KOPT-K1 (cell line): ENCODE data around the gene PGGT1B.

Experiments used
- H3K27ac ChIP-seq: fragments of 200-600 bp; sonication (generic); 2 replicates; pipeline ENCODE4 v1.5.1; 2016; ENCODE audit warnings: antibody characterized with exemption, mild to moderate bottlenecking, low read depth, low read length; ENCODE audit not compliant: poor library complexity, severe bottlenecking
- H3K36me3 ChIP-seq: fragments of 200-600 bp; sonication (generic); 2 replicates; pipeline ENCODE4 v1.5.1; 2017; ENCODE audit warnings: antibody characterized with exemption, mild to moderate bottlenecking, low read length, moderate library complexity; ENCODE audit not compliant: insufficient read depth
- H3K9me3 ChIP-seq: fragments of 200-600 bp; sonication (generic); 2 replicates; pipeline ENCODE4 v1.5.1; 2017; ENCODE audit warnings: antibody characterized with exemption, low read length, mild to moderate bottlenecking; ENCODE audit not compliant: insufficient read depth, poor library complexity, severe bottlenecking

The PGGT1B gene

DNA sequence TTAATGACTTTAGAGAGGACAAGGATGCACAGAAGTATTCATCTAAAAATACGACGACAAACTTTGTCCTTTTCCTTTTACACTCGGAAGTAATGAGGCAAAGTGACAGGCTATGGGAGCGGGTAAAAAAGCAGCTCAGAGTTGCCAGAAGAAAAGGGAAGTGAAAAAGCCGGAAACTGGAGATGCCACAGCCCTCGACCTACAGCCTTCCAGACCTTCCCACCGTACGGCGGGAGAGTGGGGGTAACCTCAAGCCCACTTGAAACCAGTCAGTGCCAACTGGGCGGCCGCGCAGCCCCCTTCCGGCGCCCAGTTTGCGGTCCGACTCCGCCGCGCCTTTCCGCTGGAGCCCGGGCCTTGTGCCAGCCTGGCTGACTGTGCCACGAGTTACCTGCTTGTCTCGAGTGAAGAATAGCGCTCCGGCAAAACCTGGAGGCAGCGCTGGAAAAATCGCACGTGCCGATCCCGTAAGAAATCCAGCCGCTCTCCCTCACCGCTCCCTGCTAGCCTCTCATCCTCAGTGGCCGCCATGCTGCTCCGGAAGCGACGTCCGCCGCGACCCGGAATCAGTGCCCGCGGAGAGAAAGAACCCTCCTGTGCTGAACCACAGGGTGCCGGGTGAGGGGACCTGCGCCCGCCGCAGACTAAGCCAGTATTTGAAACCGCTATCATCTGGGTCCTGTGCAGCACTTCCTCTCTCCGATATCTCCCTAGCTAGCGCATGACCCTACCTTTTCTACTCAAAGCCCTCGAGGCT is at the start of gene PGGT1B:
Gene PGGT1B (minus strand): TSS at position 557 of the 757 bp plus-strand sequence. CDS start 26 bp downstream, at position 531.
- peaks cover under 1% of the 10 kb centered on the region; the same call in 1 of the 2 replicates for H3K36me3 ChIP-seq
- peak within 1 kb of the TSS; percentile 82 for H3K27ac ChIP-seq
- no peaks in the 10 kb centered on the region for H3K9me3 ChIP-seq

DNA sequence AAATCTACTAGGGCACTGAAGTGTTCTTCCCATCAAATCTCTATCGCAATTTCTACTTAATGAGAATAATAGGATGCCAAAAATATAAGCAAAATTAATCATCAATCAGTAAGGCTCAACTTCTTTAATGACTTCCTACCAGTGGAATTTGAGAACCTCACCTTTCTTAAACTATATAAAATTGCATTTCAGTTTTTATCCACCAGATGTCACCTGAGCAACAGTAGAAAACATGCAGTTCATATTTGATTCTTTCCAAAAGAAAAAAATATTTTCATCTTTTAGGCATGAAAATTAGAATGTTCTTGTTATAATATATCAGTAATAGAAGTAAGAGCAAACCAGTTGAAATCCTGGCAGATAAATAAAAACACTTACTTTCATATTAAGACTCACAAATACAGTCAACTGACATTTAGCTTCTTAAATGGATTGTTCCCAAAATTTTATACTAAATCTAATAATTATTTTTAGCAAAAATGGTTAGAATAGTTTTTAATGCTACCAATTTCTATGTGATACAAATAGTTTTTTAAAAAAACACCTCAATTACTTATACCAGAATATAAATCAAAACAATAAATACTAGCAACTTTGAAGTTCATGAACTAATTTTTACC is 47.2 kb upstream of the PGGT1B start:
- no peak overlapping the region for H3K27ac ChIP-seq
- no peaks in the 10 kb centered on the region for H3K9me3 ChIP-seq
- no peaks in the 10 kb centered on the region for H3K36me3 ChIP-seq

DNA sequence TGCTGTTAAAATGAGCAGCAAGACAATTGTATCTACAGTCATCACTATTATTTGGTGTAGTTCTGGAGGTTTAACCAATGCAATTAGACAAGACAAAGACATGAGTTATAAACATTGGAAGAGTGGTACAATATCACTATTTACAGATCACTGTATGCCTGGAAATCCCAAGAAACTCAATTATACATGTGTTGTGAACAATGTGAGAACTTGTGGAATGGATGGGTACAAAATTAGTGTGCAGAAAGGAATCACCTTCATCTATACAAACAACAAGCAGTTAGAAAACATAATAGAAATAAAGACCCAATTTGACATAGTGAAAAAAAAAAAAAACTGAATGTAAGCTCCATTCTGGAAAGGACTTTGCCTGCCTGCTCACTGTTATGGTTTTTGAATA is 46.1 kb upstream of the PGGT1B start:
- Histone ChIP-seq H3K36me3 (no peaks in the 10 kb centered on the region), H3K9me3 (no peaks in the 10 kb centered on the region), H3K27ac (no peak overlapping the region)

DNA sequence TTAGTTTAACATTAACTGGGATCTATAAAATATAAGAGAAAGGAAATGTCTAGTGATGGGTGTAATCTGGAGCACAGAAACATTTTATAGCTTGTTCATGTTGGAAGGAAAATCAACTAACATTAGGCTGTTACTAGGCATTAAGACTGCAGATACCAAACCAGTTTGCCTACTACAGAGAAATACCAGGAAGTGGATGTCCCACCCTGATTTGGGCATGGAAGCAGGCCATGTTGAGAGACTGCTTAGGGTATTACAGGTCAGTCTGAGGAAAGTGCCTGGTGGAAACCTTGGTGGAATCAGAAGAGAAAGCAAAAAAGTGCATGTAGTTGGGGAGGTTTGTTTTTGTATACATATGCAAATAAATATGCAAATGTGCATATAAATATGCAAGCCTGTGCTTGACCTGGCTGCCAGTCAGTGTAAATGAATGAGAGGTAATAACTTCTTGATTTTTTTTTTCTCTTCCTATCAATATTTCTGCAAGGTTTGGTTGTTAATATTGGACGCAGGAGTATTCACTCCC is 43.4 kb upstream of the PGGT1B start:
- no peaks in the 10 kb centered on the region for H3K9me3 ChIP-seq
- H3K27ac ChIP-seq, result no peak overlapping the region
- no peaks in the 10 kb centered on the region for H3K36me3 ChIP-seq

DNA sequence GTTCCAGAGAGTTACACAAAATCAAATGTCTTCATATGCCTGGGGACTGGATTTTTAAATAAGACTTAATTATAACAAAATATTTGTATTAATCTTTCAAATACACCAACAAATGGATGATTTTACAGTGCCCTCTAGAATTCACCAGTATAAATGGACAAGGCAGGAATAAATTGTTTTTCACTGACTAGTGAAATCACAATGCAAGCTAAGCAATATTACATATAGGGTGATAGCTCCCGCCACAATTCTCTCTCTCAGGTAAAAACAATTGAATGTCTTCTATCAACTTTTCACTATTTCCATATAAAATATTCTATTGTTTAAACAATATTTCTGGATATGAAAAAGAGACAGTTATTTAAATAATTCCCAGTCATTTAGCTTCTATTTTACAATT is 41.8 kb upstream of the PGGT1B start:
- Histone ChIP-seq H3K36me3 (no peaks in the 10 kb centered on the region), H3K27ac (no peak overlapping the region), H3K9me3 (no peaks in the 10 kb centered on the region)

DNA sequence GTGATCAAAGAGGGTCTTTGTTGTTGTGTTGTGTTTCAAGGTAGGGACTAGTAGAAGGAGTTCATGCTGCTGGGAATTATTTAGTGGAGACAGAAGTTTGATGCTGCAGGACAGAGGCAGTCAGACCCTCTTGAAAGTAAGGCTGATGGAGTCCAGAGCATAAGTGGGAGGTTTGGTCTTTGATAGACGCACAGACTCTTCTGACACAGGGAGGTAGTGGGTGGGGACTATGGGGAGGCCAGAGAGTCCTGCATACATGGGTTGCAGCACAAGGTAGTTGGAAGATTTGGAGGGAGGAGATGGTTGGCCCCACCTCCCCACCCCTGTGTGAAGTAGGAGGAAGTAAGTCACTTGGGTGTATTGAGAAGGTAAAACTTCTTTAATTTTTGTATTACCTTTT is 36.1 kb upstream of the PGGT1B start:
- no peak overlapping the region for H3K27ac ChIP-seq
- no peaks in the 10 kb centered on the region for H3K36me3 ChIP-seq
- H3K9me3 ChIP-seq, result no peaks in the 10 kb centered on the region

DNA sequence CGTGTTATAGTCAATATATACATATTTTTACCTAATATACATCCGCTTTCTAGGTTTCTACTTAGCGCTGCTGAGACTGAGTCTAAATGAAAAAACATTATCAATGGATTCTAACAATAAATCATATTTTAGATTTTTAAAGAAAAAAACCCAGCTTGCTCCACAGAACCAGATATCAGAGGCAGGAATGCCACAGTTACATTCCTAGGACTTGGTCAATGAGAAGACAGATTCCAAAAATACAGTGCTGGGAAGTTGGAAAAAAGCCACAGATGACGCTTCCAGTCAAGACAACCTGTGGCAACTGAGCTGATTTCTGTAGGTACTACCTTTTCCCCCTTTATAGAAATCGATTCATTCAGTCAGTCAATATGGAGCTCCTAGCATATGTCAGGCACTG is 34.4 kb upstream of the PGGT1B start:
- peaks cover 10% of the 10 kb centered on the region for H3K9me3 ChIP-seq
- no peaks in the 10 kb centered on the region for H3K36me3 ChIP-seq
- no peak overlapping the region for H3K27ac ChIP-seq

DNA sequence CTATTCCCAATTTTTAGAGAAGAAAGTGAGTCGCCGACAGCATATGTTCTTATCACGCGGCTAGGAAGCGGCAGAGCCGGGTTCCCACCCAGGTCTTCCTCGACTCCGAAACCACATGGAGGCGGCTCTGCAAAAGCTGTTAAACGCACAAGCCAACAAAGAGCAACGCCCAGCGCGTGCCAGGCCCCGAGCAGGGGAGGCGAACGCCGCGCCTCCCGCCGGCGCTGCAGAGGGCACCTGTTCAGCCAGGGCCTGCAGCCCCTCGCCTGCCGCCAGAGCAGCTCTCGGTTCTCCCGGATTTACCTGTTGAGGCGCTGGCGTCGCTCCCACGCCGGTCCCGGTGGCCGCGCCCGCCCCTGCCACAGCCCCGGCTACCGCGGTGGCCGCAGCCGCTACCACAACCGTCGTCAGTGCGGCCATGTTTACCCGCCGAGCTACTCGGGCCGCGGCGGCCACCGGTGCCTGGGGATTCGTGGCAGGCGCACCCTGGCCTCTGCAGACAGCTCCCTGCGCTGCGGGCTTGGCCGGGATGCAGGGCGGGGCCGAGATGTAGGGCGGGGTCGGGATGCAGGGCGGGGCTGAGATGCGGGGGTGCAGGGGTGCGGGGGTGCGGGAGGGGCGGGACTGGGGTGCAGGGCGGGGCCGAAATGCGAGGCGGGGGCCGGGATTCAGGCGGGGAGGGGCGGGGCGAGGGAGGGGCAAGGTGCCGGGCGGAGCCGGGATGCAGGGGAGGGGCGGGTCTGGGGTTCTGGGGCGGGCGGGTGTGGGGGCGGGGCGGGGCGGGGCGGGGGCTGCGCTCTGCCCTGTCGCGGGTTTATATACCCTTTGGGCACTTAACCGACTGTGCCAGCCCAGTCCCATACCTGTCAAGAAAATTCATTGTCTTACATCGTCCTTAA is 33.7 kb upstream of the PGGT1B start, which contains the start of gene CCDC112:
Gene CCDC112 (minus strand): TSS at position 531 of the 899 bp plus-strand sequence. CDS start 111 bp downstream, at position 420.
- H3K9me3 ChIP-seq, result peaks cover 13% of the 10 kb centered on the region
- peak within 1 kb of the TSS; percentile 63 for H3K27ac ChIP-seq
- H3K36me3 ChIP-seq, result no peaks in the 10 kb centered on the region

DNA sequence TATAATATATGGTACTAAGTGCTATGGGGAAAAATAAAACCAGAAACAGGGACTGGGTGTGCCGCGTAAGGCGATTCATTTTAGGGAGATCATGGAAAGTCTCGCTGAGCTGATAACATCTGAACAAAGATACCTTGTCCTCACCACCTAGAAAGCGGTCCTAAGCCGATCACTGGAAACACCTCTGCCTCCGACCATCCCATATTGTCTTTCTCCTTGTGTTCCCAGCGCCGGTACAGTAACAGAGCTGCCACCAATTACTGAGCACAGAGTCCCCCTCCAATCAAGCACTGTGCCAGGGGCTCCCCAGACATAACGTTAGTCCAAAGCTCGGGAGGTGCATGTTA is 33.1 kb upstream of the PGGT1B start:
- Histone ChIP-seq H3K36me3 (no peaks in the 10 kb centered on the region), H3K9me3 (peaks cover 13% of the 10 kb centered on the region), H3K27ac (peak overlapping the region; percentile 63)

DNA sequence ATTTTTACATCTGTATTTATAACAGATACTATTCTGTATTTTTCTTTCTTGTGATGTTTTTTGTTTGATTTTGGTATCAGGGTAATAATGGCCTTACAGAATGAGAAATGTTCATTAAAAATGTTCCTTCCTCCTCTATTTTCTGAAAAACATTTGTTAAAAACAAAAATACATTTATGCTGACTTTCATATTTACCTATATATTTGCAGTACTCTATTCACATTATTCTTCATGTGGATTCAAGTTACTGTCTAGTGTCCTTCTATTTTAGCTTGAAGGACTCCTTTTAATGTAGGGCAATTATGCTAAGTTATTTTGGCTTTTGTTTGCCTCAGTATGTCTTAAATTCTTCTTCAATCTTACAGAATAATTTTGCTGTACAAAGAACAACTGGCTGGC is 28.7 kb upstream of the PGGT1B start:
- Histone ChIP-seq H3K36me3 (no peaks in the 10 kb centered on the region), H3K27ac (no peak overlapping the region), H3K9me3 (peaks cover 13% of the 10 kb centered on the region)

DNA sequence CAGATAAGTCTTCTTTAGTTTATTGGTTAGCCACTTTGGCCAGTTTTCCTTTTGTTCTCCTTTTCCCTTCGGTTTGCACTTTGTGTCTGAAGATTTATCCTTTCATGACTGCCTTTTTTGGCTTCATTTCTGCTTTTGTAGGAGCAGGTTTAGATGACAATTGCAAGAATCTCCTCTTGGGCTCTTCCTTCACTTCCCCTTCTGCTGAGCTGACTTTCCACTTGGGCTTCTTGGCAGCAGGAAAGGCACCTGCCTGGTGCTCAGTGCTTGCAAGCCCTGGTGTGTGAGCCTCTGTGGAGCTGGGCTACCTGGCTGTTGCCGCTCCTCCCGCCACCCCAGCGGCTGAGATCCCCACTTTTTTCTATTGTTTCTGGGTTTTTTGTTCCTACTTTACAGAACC is 26.4 kb upstream of the PGGT1B start:
- Histone ChIP-seq H3K36me3 (no peaks in the 10 kb centered on the region), H3K27ac (no peak overlapping the region), H3K9me3 (peaks cover 13% of the 10 kb centered on the region)

DNA sequence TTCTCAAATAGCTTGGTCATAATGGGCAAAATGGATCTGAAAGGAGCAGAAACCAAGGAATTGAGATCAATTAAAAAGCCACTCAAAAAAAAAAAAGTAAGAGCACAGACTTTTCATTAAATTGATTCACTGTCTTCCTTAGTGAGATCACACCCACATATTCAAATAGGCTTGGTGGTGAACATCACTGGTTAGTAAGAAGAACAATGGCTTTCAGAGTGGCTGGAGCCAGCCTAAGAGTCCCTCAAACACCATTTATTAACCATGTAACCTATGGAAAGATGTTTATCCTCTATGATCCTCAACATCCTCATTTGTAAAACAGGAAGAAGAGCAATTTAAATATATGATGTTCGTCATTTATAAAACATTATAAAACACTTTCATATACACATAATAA is 21.3 kb upstream of the PGGT1B start:
- no peaks in the 10 kb centered on the region for H3K9me3 ChIP-seq
- H3K36me3 ChIP-seq, result no peaks in the 10 kb centered on the region
- H3K27ac ChIP-seq, result no peak overlapping the region

DNA sequence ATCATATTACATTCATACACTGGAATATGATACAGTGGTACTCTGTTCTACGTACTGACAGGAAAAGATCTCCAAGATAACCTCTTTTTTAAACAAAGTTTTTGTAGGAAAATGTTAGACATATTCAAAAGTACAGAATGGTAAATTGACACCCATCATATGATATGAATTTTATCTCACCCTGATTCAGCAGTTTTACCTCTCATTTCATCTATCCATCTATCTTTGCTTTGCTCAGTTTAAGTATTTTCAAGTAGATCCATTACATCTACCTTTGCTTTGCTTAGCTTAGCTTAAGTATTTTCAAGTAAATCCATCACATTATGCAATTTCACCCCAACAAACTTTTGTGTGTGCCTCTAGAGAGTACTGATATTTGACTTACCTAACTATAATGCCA is 19.5 kb upstream of the PGGT1B start:
- Histone ChIP-seq H3K9me3 (no peaks in the 10 kb centered on the region), H3K27ac (no peak overlapping the region), H3K36me3 (no peaks in the 10 kb centered on the region)

DNA sequence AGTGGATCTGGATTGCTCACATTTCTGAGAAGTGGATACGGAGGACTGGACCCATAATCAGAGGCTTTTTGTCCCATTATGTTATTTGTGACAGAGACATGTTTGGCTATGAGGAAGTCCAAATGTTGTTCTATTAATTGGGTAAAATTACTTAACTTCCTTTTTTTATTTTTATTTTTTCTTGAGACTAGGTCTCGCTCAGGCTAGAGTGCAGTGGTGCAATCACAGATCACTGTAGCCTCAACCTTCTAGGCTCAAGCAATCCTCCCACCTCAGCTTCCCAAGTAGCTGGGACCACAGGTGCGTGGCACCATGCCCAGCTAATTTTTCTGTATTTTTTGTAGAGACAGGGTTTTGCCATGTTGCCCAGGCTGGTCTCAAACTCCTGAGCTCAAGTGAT is 11.9 kb upstream of the PGGT1B start:
- Histone ChIP-seq H3K27ac (no peak overlapping the region), H3K9me3 (no peaks in the 10 kb centered on the region), H3K36me3 (peaks cover 33% of the 10 kb centered on the region)
